B cell (primary cell): Measurements from ENCODE around the gene NDOR1.

Experiments used
- CTCF ChIP-seq: fragments of 200-600 bp; IDR thresholded peaks from one replicate; pipeline ENCODE4 v1.8.0; 2022; ENCODE audit warnings: antibody characterized with exemption, mild to moderate bottlenecking
- EZH2 ChIP-seq: IDR thresholded peaks from 2 replicates; pipeline ENCODE4 v1.6.1; 2012; ENCODE audit warnings: borderline replicate concordance, low read depth, mild to moderate bottlenecking, moderate library complexity, low read length; ENCODE audit not compliant: insufficient read depth, poor library complexity, severe bottlenecking

- TF ChIP-seq CTCF (no peak), EZH2 (no peak)
Measured at GRCh38 chr9:137174722-137175293, 30.7 kb upstream of the NDOR1 start.
